ENCODE data around the gene RALGAPA2.

Gene RALGAPA2

DNA sequence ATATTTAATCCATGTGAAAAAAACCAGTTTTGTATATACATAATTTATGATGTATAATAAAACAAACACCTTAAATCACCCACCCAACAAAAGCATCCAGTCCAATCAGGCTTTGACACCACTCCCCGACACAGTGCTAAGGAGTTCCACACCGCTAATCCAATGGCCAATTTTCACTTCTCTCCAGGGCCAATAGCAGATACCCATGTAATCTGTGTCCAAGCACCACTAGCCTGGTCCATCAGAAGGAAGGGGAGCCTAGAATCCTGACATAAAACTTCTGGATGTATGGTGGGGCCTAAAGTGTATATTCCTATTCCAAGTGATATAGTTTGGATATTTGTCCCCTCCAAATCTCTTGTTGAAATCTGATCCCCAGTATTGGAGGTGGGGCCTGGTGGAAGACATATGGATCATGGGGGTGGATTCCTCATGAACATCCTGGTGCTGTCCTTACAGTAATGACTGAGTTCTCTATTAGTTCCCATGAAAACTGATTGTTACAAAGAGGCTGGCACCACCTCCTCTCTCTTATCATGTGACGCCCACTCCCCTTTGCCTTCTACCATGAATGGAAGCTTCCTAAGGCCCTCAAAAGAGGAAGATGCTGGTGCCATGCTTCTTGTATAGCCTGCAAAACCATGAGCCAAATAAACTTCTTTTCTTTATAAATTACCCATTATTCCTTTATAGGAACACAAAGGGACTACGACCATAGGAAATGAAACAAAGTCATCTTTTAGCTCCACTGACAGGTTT lies 20.8 kb downstream of the RALGAPA2 start:
- TF ChIP-seq, protein P1, sequence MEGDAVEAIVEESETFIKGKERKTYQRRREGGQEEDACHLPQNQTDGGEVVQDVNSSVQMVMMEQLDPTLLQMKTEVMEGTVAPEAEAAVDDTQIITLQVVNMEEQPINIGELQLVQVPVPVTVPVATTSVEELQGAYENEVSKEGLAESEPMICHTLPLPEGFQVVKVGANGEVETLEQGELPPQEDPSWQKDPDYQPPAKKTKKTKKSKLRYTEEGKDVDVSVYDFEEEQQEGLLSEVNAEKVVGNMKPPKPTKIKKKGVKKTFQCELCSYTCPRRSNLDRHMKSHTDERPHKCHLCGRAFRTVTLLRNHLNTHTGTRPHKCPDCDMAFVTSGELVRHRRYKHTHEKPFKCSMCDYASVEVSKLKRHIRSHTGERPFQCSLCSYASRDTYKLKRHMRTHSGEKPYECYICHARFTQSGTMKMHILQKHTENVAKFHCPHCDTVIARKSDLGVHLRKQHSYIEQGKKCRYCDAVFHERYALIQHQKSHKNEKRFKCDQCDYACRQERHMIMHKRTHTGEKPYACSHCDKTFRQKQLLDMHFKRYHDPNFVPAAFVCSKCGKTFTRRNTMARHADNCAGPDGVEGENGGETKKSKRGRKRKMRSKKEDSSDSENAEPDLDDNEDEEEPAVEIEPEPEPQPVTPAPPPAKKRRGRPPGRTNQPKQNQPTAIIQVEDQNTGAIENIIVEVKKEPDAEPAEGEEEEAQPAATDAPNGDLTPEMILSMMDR (IDR thresholded peaks at IDR 0.05; ENCODE audit: low read depth, low read length), result no peak
- TF ChIP-seq EZH2phosphoT487 (IDR thresholded peaks at IDR 0.05; ENCODE audit: low read depth), result no peak
- Histone ChIP-seq H3K4me1 (ENCODE audit: low read length) (peaks cover 34% of the 10 kb centered on the region), H2AFZ (ENCODE audit: low read depth, low read length) (no peak overlapping the region), H3K4me3 (ENCODE audit: low read length) (peak overlapping the region; percentile 54), H3K9ac (ENCODE audit: low read length) (peak overlapping the region; percentile 23; the same call in 1 of the 2 replicates), H3K36me3 (replicated peaks; ENCODE audit: low read depth, low read length) (no peaks in the 10 kb centered on the region), H3K27me3 (ENCODE audit: low read depth, low read length) (no peaks in the 10 kb centered on the region), H3K27ac (ENCODE audit: low read length) (peak overlapping the region; percentile 57), H3K9me3 (ENCODE audit: insufficient read depth, low read length) (no peaks in the 10 kb centered on the region), H3K4me2 (ENCODE audit: low read length) (peak overlapping the region; percentile 81), H4K20me1 (ENCODE audit: insufficient read depth, low read length) (no peaks in the 10 kb centered on the region), H3K79me2 (ENCODE audit: low read length) (no peaks in the 10 kb centered on the region)

DNA sequence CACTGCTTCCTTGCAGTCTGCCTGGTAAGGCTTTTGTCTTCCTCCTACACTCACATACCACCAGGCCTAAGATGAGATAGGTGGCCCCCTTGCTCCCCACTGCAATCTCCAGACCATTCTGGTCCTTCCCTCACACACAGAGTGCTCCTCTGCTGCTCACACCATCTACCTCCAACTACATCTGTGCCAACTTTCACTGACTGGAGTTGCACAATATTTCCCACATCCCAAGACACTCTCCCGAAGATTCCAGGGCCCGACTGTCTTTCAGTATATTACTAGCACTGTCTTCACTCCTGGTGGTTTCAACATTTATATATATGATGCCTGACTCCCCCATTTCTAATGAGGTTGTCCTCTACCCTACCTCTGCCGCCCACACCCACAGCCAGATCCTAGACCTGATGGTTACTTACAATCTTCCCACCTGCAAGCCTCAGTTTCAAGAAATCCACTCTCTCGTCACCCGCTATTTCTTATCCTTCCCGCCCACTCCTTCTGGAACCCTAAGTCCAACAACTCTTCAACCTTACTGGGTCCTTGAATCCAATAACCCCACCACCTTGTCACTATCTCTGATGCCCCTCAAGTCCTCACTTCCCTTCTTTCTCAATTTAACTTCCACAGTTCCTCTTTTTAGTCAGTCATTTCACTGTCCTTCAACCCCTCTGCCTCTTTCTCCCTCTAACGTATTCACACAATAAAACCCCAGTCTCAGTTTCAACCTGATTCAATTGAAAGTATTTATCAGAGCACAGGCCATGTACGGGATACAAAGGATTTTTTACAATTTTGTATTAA lies 21.6 kb downstream of the RALGAPA2 start:
- Histone ChIP-seq H3K9ac (ENCODE audit: low read length) (no peak overlapping the region), H3K79me2 (ENCODE audit: low read length) (no peaks in the 10 kb centered on the region), H2AFZ (ENCODE audit: low read depth, low read length) (no peak overlapping the region), H3K36me3 (replicated peaks; ENCODE audit: low read depth, low read length) (no peaks in the 10 kb centered on the region), H4K20me1 (ENCODE audit: insufficient read depth, low read length) (no peaks in the 10 kb centered on the region), H3K27ac (ENCODE audit: low read length) (peak overlapping the region; percentile 57; the same call in 1 of the 2 replicates), H3K4me2 (ENCODE audit: low read length) (peak overlapping the region; percentile 81), H3K4me1 (ENCODE audit: low read length) (peaks cover 34% of the 10 kb centered on the region), H3K27me3 (ENCODE audit: low read depth, low read length) (no peaks in the 10 kb centered on the region), H3K9me3 (ENCODE audit: insufficient read depth, low read length) (no peaks in the 10 kb centered on the region), H3K4me3 (ENCODE audit: low read length) (peak overlapping the region; percentile 54; the same call in 1 of the 2 replicates)
- TF ChIP-seq, protein P1 (IDR thresholded peaks at IDR 0.05; ENCODE audit: low read depth, low read length), result no peak

DNA sequence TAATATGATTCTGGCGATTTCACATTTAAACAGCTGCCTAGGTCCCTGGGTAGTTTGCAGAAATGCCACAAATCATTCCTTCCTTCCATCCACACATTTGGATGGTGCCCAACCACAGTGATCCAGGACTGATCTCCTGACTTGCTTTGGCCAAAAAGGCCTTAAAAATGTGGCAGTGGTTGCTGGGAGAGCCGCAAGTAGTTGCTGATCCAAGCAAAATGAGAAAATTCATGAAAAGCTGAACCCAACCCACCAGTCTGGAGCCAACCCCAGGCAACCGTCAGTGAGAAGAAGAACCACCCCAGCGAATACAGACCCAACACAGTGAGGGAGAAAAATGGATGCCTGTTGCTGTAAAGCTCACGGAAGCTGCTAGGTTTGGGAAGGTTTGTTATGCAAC lies 25.1 kb downstream of the RALGAPA2 start:
- TF ChIP-seq, protein P1 (IDR thresholded peaks at IDR 0.05; ENCODE audit: low read depth, low read length), result no peak
- no peak for TF ChIP-seq EZH2phosphoT487 (IDR thresholded peaks at IDR 0.05; ENCODE audit: low read depth)

DNA sequence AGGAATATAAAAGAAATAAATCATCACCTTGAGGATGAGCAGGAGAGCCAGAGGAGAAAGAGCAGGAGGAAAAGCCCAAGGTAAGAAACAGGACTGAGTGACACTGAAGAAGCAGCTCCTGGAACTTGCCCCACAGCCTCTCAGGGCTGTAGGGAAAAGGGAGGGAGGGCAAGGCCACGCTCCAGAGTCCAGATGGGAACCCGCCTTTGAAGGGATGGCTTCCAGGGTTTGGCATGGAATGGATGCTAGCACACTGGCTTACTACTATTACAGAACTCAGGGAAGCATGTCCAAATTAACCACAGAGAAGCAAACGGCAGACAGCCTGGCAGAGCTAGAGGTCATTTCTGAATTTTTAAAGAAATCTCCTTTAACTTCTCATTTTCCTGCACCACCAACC lies 26.8 kb downstream of the RALGAPA2 start:
- Histone ChIP-seq H3K9me3 (ENCODE audit: insufficient read depth, low read length) (no peaks in the 10 kb centered on the region), H2AFZ (ENCODE audit: low read depth, low read length) (no peak overlapping the region), H3K27ac (ENCODE audit: low read length) (no peak overlapping the region), H3K4me3 (ENCODE audit: low read length) (no peak overlapping the region), H3K79me2 (ENCODE audit: low read length) (no peaks in the 10 kb centered on the region), H3K27me3 (ENCODE audit: low read depth, low read length) (no peaks in the 10 kb centered on the region), H3K4me2 (ENCODE audit: low read length) (no peak overlapping the region), H3K36me3 (replicated peaks; ENCODE audit: low read depth, low read length) (no peaks in the 10 kb centered on the region), H4K20me1 (ENCODE audit: insufficient read depth, low read length) (no peaks in the 10 kb centered on the region), H3K9ac (ENCODE audit: low read length) (no peak overlapping the region), H3K4me1 (ENCODE audit: low read length) (peaks cover 19% of the 10 kb centered on the region)
- TF ChIP-seq EZH2phosphoT487 (IDR thresholded peaks at IDR 0.05; ENCODE audit: low read depth), result no peak
- TF ChIP-seq, protein P1 (IDR thresholded peaks at IDR 0.05; ENCODE audit: low read depth, low read length), result no peak

More for the DNA sequence above, 25.1 kb downstream of the RALGAPA2 start:
- H2AFZ ChIP-seq (ENCODE audit: low read depth, low read length), result no peak overlapping the region
- H3K79me2 ChIP-seq (ENCODE audit: low read length), result no peaks in the 10 kb centered on the region
- no peaks in the 10 kb centered on the region for H3K36me3 ChIP-seq (replicated peaks; ENCODE audit: low read depth, low read length)
- no peak overlapping the region for H3K4me2 ChIP-seq (ENCODE audit: low read length)
- H3K9me3 ChIP-seq (ENCODE audit: insufficient read depth, low read length), result no peaks in the 10 kb centered on the region
- peaks cover 27% of the 10 kb centered on the region for H3K4me1 ChIP-seq (ENCODE audit: low read length)
- no peak overlapping the region for H3K27ac ChIP-seq (ENCODE audit: low read length)
- no peak overlapping the region for H3K9ac ChIP-seq (ENCODE audit: low read length)
- no peak overlapping the region for H3K4me3 ChIP-seq (ENCODE audit: low read length)
- H3K27me3 ChIP-seq (ENCODE audit: low read depth, low read length), result no peaks in the 10 kb centered on the region
- no peaks in the 10 kb centered on the region for H4K20me1 ChIP-seq (ENCODE audit: insufficient read depth, low read length)

Measured in OCI-LY3 (cell line).